Activated CD4-positive, alpha-beta T cell treated with anti-CD3 and anti-CD28 coated beads for 48 hours (primary cell): ENCODE measurements around the gene KRTAP4-8.
"Not testable (repeated sequence)": the region's sequence is repeated elsewhere in the genome, so short reads cannot be mapped to it uniquely, and the experiment has no call there.

Experiments
- DNase-seq: peaks from one replicate; pipeline ENCODE4 v3.0.0-alpha.2; 2020

KRTAP4-8 gene

DNA sequence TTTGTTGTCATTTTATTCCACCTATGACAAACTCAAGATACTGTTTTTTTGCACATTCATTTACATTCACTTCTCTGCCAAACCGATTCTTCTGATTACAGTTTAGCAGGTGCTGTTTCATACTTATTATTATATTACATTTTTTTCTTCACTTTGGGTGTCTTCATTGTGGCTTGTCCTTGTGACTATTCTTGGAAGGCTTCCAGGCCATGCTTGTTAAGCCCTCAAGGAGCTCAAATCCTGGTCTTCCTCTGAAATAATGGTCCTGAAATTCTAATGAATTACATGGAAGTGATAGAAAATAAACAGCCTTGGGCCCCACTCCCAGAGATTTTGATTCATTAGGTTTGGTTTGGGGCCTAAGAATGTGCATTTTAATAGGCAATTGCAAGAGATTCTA lies 33.6 kb downstream of the KRTAP4-8 start:
- DNase-seq = no peak

DNA sequence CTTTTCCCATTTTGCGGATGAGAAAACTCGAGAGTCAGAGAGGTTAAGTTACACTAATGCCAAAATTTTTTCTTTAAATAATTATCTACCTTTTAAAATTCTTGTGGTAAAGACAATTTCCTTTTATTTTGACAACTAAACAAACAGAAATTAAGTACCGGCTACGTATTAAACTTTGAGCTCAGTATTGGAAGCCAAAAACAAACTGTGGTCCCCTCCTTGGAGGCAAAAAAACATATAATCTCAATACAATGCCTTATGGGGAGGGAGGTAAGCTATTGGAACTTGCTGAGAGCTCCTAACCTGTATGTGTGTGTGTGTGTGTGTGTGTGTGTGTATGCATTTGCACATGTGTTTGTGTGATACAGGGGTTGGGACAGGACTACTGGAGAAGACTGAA lies 34.5 kb downstream of the KRTAP4-8 start:
- no peak for DNase-seq

DNA sequence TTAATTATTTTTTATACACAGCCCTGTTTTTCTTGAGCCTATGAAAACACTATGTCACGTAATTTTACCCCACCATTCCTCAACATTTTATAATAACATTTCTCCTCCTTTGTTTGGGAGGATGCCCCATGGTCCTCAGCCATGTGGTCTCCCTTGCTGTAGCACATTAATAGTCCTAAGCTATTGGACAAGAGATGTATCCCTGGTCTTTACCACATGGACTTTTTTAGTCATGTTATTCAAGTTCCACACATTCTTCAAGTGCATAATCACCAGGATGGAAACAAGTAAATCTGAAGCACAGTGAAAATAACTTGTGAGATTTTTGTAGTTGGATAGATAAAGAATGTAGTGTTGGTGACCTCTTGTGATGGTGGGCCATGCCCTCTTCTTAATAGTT lies 36.0 kb downstream of the KRTAP4-8 start:
- no peak for DNase-seq

DNA sequence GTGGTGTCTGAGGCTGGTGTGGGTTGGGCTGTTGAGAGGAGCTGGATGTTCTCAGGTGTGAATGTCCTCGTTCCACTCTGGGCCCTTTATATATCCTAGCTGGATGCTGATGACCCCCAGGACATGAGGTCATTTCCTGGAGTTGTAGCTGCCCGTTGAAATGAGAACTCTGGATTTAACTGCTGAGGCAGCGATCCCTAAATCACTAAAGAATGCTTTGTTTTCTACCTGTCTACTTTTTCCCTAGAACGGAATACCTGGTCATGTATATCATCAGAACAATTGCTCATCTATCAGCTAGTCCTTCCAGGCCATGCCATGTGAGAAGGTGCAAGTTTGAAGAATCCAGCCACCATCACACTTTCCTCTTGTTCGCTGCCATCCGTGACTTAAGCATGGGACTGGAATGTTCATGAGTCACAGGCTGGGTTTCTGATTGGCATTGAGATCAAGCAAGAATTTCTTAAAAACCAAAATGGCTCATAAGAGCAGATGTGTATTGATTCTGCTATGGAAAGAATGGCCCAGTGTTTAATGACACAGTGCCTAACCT lies 37.8 kb downstream of the KRTAP4-8 start, which contains the start of gene KRTAP2-3:
Gene KRTAP2-3 (minus strand): TSS at position 63 of the 553 bp plus-strand sequence. CDS start 64 bp downstream, outside the sequence.
- no peak for DNase-seq

DNA sequence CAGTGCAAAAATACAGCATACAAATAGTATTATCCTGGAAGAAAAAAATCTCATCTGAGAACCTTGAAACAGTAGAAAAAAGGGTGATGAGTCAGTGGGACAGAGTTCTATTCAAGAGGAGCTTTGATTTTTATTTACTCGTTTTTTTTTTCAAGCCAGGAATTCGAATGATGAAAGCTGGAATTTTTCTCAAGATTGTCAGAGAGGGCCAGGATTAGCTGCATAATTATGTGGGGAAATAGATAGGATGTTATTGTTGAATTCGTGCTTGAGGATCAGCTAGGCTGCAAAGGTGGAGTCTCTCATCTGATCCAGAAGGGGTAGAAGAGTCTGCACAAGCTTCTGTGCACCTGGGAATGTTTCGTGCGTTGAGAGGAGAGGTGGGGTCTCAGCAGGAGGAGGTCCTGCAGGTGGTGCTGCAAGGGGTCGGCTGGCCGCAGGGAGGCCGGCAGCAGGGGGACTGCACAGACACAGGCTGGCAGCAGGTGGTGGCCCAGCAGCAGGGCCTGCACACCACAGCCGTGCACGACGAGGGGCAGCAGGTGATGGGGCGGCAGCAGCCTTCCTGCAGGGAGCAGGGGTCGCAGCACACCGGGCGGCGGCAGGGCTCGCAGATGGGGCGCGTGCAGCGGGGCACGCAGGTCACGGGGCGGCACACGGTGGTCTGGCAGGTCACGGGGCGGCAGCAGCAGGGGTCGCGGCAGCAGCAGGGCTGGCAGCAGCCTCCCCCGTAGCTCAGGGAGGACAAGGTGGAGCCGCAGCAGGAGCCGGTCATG lies 38.5 kb downstream of the KRTAP4-8 start:
- DNase-seq = not testable (repeated sequence)

DNA sequence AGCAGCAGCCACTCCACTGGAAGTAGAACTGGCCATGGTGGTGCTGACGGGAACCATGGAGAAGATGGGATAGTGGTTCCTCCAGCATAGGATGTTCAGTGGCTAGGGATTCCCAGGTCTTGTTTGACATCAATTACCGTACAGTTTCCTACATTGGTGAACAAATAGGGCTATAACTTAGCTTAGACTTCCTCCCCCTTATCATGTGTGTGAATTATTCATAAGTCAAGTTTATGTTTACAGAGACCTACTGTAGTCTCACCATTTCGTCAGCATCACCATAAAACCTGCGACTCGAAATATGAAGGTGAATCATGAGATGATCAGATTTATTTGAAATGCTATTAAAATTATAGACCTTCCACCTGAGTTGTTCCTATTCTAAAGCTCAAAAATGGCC lies 39.2 kb downstream of the KRTAP4-8 start:
- DNase-seq = no peak

DNA sequence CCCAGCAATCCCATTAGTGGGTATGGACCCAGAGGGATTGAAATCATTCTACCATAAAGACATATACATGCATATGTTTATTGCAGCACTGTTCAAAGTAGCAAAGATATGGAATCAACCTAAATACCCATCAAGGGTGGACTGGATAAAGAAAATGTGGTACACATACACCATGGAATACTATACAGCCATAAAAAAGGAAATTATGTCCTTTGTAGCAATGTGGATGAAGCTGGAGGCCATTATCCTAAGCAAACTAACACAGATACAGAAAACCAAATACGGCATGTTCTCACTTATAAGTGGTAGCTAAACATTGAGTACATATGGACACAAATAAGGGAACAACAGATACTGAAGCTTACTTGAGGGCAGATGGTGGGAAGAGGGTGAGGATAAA lies 40.4 kb downstream of the KRTAP4-8 start:
- DNase-seq = no peak

DNA sequence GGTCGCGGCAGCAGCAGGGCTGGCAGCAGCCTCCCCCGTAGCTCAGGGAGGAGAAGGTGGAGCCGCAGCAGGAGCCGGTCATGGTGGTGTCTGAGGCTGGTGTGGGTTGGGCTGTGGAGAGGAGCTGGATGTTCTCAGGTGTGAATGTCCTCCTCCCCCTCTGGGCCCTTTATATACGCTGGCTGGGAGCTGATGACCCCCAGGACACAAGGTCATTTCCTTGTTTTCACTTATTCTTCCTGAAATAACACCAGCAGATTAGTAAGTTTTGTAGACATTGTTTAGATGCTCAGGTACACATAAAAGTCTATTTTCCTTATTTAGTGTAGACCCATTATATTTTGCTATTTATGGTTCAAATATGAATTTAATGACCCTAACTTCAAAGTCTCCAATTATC lies 42.8 kb downstream of the KRTAP4-8 start, which contains the start of gene KRTAP2-2:
Gene KRTAP2-2 (minus strand): TSS at position 101 of the 400 bp plus-strand sequence. CDS start 19 bp downstream, at position 82.
- DNase-seq = not testable (repeated sequence)

DNA sequence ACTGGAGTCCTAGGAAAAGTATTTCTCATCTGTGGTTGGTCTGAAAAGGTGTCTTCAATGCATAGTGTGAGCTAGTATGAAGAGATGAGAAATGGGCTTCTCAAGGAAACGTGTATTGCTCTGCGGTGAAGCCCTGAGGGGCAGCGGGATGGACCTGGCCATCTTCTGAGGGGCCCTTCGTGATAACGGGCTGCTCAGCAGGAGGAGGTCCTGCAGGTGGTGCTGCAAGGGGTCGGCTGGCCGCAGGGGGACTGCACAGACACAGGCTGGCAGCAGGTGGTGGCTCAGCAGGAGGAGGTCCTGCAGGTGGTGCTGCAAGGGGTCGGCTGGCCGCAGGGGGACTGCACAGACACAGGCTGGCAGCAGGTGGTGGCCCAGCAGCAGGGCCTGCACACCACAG lies 43.4 kb downstream of the KRTAP4-8 start:
- not testable (repeated sequence) for DNase-seq

DNA sequence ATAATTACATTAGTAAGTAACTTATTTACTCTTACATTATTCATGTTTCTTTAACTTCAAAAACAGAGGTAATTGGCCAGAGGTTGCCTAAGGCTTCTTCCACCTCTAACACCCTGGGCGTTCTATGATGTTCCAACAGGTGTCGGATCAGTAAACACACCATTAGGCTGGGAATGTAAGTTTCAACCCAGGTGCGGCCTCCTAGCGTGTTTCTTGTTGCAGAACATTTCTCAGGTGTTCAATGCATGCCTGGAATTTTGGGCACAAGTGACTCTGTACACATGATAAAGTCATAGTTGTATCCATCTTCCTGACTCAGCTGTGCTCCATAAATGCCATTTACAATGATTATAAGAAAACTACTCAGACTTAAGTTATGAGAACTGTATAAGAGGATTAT lies 43.9 kb downstream of the KRTAP4-8 start:
- no peak for DNase-seq

DNA sequence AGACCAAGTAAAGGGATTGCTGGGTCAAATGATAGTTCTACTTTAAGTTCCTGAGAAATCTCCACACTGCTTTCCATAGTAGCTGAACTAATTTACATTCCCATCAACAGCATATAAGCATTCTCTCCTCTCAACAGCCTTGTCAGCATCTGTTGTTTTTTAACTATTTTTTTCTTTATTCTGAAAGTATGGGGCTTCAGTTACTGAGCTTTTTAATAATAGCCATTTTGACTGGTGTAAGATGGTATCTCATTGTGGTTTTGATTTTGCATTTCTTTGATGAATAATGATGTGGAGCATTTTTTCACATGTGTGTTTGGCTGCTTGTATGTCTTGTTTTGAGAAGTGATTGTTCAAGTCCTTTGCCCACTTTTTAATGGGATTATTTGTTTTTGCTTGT lies 45.4 kb downstream of the KRTAP4-8 start:
- no peak for DNase-seq

DNA sequence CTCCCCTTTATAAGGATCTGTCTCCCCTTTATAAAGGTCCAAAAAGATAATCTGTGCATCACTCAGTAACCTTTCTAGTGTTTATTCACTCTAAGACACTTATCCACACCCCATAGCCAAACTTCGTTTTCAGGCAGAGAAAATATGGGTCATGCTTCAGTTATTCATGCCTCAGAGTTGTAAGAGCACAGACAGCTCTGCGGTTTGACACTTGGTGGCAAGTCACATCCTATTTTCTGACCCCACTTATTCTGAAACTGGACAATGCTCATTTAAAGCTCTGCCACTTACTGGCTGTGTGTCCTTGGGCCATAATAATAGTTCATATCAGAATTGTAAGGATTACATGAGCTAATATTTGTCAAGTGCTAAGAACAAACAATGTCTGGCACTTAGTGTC lies 48.8 kb downstream of the KRTAP4-8 start:
- no peak for DNase-seq

DNA sequence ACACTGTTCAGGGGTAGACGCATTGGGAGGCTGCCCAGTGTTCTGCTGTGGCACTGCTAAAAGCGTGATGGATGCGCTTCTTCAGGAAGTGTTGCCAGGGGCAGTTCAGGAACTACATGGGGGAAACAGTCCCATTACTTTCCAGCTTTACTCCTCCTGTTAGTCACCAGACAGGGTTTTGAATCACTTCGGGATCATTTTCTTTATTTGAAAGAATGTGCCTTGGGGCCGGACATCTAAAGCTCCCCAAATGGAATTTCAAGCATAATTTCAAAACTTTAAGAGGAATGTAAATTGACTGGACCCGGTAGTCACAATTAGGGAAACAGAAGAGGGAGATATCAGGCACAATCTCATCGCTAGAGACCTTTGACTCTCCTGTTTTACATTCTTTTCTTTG lies 49.5 kb downstream of the KRTAP4-8 start:
- no peak for DNase-seq
